Esophagus mucosa (tissue), 1 donor: ENCODE results near the gene GPRIN3. TPM values are rescaled to one million over a fixed set of nuclear protein-coding genes. Genes with fewer than 3 reads are reported as not detected.
A peak's percentile ranks its signal among the peaks of the same experiment; 100 is the strongest.
"Not testable (repeated sequence)": the region's sequence is repeated elsewhere in the genome, so short reads cannot be mapped to it uniquely, and the experiment has no call there.

Experiments
- ATAC-seq: fragments of 200-7000 bp; cut with Tn5 transposase; one replicate; pipeline ENCODE4 v1.9.1; 2020
- total RNA-seq: library from RNA; stranded (reverse); gene quantifications from one replicate; pipeline ENCODE4 v1.2.4, GENCODE V29; 2023
- donor health status: DM: yes; HTN: yes; CAD: no.

The GPRIN3 gene
- total RNA-seq, 1 donor from 2014 or later = 0.36 TPM

GRCh38 chr4:89254347-89254746, 53.3 kb downstream of the GPRIN3 start:
- not testable (repeated sequence) for ATAC-seq

DNA sequence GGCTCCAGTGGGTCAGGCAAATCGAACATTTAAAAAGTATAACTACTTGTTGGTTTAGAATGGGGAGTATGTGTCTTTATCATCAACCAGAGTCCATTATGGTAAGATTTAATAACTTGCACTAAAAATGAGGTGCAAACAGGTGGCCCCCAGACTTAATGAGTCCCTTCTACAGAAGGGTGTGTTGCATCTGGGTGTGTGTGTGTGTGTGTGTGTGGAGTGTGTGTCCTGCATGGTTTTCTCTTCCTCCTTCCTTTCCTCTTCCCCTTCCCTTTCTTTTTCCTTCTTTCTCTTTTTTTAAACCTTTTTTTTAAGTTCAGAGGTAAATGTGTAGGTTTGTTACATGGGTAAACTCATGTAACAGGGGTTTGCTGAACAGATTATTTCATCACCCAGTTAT, 53.7 kb downstream of the GPRIN3 start:
- no peak for ATAC-seq

GRCh38 chr4:89253311-89253710, 54.3 kb downstream of the GPRIN3 start:
- no peak for ATAC-seq

DNA sequence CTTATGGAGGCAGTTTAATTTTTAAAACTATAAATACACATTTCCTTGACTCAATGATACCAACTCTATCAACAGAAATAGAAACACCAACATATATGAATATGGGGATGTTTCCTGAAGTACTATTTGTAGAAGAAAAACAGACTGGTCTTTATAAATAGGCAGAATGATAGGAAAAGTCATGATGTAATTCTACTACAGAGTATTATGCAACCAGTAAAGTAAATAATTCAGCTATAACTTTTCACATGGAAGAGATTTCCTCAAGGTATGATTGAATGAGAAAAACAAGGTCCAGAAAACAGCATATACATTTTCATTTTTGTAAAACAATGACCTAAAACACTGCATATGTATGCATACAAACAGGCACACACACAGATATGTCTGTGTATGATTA, 56.2 kb downstream of the GPRIN3 start:
- no peak for ATAC-seq

- no peak for ATAC-seq
Observed at GRCh38 chr4:89249716-89250361, 57.8 kb downstream of the GPRIN3 start.

DNA sequence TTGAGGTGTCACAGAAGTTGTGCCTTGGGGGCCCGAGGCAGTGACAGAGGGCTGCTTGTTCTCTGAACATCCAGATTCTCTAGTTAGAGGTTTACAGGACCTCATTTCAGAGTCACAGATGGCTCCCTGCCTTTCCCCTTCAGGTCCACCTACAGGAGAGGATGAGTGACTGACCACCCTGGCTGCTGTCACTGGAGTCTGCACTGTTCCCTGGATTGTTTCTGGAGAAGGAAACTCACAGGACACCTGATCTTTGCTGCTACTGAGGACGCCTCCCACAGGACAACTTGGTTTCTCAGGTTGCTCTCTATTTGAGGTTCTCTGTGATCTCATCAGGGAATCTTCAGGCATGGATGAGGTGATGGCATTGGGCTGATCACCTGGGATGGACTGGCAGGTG, 58.3 kb downstream of the GPRIN3 start:
- no peak for ATAC-seq

DNA sequence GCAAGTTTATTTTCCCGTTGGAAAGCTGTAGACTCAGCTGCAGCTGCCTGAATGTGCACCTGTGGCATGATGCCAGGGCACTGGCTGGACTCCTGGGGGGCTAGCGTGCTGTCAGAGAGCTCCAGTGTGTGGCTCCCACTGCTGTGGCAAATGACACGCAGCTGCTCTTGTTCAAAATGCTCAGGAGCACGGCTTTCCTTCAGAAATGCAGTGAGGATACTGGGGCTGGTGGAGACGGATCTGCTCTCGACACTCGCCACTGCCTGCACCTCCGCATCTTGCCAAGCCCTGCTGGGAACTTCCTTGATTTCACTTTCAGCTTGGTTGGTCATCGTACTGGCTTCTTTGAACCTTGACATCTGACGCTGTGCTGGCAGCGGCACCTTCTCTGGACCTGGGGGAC, 58.7 kb downstream of the GPRIN3 start:
- no peak for ATAC-seq

DNA sequence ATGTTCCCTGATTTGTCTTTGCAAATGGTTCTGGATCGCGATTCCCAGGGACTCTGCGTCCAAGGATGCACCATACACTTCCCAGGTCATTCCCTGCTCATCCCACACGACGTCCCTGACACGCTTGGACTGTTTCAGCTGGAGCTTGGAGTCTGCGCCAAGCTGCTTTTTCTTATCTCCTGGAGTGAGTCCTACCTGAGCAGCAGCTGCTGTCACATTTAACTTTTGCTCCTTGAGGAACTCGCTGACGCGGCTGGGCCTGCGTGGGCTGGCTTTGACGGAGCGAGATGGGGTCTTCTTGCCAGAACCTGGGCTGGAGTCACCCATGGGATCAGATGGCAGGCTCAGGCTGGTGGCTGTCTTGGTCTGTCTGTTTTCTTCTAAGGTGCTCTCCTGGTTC, 59.6 kb downstream of the GPRIN3 start:
- ATAC-seq = no peak

GRCh38 chr4:89245459-89245858, 62.1 kb downstream of the GPRIN3 start:
- ATAC-seq = no peak

DNA sequence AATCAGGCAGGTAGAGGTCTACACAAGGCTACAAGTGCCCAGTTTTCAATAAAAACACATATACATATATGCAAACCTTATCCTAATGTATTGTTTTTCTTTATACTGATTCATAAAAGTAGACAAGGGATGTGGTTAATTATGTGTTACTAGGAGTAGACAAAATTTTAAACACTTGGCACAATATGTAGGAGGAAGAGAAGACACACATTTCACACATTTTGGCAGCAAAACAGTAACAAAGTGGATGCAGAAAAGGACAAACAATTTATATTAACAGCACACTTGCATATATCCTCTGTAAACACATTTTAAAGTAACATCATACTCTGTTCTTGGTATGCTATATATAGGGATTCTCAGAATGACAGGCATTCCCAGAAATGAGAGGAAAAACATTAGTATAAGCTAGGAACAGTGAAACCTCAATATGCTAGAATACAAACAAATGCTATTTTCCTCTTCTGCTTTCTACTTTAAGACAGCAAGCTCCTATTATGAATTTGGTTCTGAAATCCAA, 63.8 kb downstream of the GPRIN3 start:
- ATAC-seq = no peak

- ATAC-seq = no peak
Observed at GRCh38 chr4:89242864-89243732, 64.5 kb downstream of the GPRIN3 start.

GRCh38 chr4:89242216-89242615, 65.4 kb downstream of the GPRIN3 start:
- no peak for ATAC-seq

GRCh38 chr4:89230271-89230670, 77.3 kb downstream of the GPRIN3 start:
- no peak for ATAC-seq

DNA sequence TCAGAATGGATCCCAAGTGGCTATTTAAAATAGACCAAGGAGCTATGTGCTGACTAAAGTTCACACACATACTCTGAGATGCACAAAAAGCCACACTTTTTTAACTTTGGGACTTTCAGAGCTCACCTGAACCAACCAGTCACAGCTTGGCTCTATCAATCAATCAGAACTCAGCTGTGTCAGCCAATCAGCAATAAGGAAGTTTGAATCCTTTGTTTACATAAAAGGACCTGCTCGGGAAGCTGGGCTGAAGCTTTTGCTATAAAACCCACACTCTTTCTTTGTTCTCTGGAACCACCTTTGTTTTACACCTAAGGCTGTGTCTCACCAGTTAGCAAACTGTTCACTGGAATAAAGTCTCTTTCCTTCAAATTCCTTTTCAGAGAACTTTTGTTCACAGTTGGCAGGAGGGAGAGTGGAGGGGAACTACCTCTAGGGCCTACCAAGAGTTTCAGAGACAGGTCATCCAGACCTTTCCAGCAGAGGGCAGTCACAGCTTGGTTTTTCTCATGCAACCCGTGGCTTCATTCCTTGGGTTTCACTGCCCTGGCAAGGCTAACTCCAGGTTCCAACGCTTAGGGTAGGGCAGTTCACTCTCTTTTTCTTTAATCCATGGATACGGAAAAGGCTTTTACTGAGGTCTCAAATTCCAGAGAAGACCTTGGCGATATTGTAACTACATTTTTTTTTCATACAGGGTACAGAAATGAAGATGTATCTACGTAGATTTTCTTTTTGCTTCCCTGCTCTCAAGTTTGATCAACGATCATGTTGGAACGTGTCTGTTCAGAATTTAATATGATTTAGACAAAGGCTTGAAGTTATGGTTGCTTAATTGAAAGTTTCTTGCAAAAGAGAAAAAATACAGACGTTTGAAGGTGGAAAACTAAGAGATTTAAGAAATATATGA, 80.7 kb downstream of the GPRIN3 start:
- peak; percentile 96 for ATAC-seq

GRCh38 chr4:89222170-89222569, 85.4 kb downstream of the GPRIN3 start:
- ATAC-seq = peak; percentile 62

GRCh38 chr4:89221167-89221867, 86.3 kb downstream of the GPRIN3 start:
- ATAC-seq = no peak

- no peak for ATAC-seq
Observed at GRCh38 chr4:89218587-89218986, 89.0 kb downstream of the GPRIN3 start.

GRCh38 chr4:89217604-89218003, 90.0 kb downstream of the GPRIN3 start:
- no peak for ATAC-seq

DNA sequence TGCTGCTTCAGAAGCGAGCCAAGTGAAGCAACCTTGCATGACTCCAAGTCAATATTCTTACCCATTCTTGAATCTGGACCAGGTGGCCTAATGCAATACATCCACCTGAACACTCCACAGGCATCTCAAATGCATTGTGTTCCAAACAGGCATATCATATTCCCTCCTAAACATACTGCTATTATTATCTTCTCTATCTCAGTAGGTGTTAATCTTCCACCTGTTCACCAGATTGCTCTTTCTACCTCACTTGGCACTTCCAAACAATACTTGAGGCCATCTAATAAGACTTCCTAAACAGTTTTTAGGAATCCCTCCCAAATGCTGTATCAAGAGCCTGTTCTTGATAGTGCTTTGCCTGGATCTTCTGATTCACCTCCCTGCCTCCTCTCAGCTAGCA, 90.7 kb downstream of the GPRIN3 start:
- ATAC-seq = no peak

- no peak for ATAC-seq
Observed at GRCh38 chr4:89216422-89216821, 91.2 kb downstream of the GPRIN3 start.

- ATAC-seq = no peak
Observed at GRCh38 chr4:89215736-89216135, 91.9 kb downstream of the GPRIN3 start.

GRCh38 chr4:89214308-89214707, 93.3 kb downstream of the GPRIN3 start:
- no peak for ATAC-seq
